ENCODE measurements around the gene KRTAP10-7. TPM values are rescaled to one million over a fixed set of nuclear protein-coding genes. Genes with fewer than 3 reads are reported as not detected.
A peak's percentile ranks its signal among the peaks of the same experiment; 100 is the strongest.
"Not testable (repeated sequence)": the region's sequence is repeated elsewhere in the genome, so short reads cannot be mapped to it uniquely, and the experiment has no call there.

The KRTAP10-7 gene
- total RNA-seq, 1 experiment from 2014 or later = not detected

DNA sequence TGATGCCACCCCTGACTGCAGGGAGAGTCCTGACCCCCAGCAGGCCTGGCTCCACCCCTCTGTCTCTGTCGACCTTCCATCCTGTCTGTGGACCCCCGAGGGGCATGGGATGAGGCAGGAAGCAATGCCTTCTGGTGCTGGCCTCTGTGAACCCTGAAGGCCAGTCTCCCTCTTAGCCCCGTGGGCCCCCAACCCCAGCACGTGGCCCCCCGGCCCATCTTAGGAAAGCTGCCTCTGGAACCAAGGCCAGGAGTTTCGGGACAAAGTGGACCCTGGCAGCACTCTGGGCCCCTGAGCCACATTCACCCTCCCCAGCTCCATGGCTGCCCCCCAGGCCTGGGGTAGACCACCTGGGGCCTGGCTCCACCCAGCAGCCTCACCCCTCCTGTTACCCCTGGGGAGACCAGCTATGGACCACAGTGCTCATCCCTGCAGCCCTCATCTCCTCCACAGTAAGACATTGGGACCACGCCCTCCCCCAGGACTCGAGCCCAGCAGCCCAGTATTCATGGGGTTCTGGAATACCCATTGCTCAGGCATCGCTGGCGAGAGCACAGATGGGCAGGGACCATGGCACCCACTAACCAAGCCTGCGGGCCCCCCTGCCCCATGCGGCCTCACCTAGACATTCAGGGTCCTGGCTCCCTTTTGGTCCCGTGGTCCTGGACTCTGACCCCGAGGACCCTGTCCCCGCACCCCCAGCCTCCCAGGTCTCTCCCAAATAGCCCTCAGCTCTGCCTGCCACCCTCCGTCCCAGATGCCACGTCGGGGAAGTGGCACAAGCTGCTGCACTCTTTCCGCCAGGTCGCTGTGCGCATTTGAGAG lies 38.3 kb downstream of the KRTAP10-7 start:
- H4K8ac ChIP-seq (replicated peaks; ENCODE audit: insufficient read length, low read depth, low read length); H2BK12ac ChIP-seq (ENCODE audit: insufficient read length, low read depth, low read length); H2BK15ac ChIP-seq (ENCODE audit: low read depth, low read length); H4K20me1 ChIP-seq (ENCODE audit: control insufficient read depth, insufficient read depth, insufficient read length); H3K4me2 ChIP-seq (ENCODE audit: insufficient read depth, insufficient read length, low read length); H3K9me3 ChIP-seq (ENCODE audit: control insufficient read depth, low read depth, low read length); H2BK20ac ChIP-seq (ENCODE audit: low read depth, low read length, poor library complexity, severe bottlenecking); DNase-seq; H3K56ac ChIP-seq (ENCODE audit: insufficient read length, low read depth, low read length); H4K5ac ChIP-seq (ENCODE audit: insufficient read length, low read depth, low read length); H3K4me3 Mint-ChIP-seq; H3T11ph ChIP-seq (ENCODE audit: low read length); H3K4me1 ChIP-seq (ENCODE audit: insufficient read depth, low read length); H3K36me3 Mint-ChIP-seq (ENCODE audit: insufficient read depth in 1 of 3, low read depth in 3 of 3); H2BK120ac ChIP-seq (ENCODE audit: low read depth, low read length, poor library complexity, severe bottlenecking); H3K14ac ChIP-seq (ENCODE audit: insufficient read depth, low read length); H4K91ac ChIP-seq (ENCODE audit: insufficient read length, low read depth, low read length); H3K23me2 ChIP-seq (ENCODE audit: insufficient read length, low read depth, low read length, poor library complexity, severe bottlenecking); H3K18ac ChIP-seq (ENCODE audit: insufficient read length, low read depth, low read length); H3K79me1 ChIP-seq (ENCODE audit: insufficient read depth, low read depth, low read length, poor library complexity, severe bottlenecking); H3K27ac ChIP-seq (ENCODE audit: insufficient read length, low read depth, low read length); H3K79me2 ChIP-seq (ENCODE audit: insufficient read depth, low read length); H2AFZ ChIP-seq (ENCODE audit: low read length); H3K23ac ChIP-seq (ENCODE audit: insufficient read length, low read depth, low read length); H2BK5ac ChIP-seq (ENCODE audit: insufficient read length, low read length); H3K9me3 Mint-ChIP-seq; H3K9ac ChIP-seq (ENCODE audit: extremely low read depth, insufficient read length, low read length); H3K27me3 ChIP-seq (ENCODE audit: insufficient read depth, low read length); H2AK5ac ChIP-seq (ENCODE audit: insufficient read length, low read length); H3K4ac ChIP-seq (ENCODE audit: low read depth, low read length): not testable (repeated sequence)
- peaks cover 9 to 11% of the 10 kb centered on the region in 2 experiments for H3K4me1 Mint-ChIP-seq
- peak overlapping the region in 1 of 3 experiments; percentile 71; a peak in 1 of 7 replicates for H3K27ac Mint-ChIP-seq
- H3K27me3 Mint-ChIP-seq (ENCODE audit: low read depth) = peaks cover 10% of the 10 kb centered on the region
- no CpG with 5 or more reads among the region's 21 CpGs for WGBS (ENCODE audit: extremely low coverage, insufficient read length, low lambda C conversion rate)

All from H9 (cell line).